Daoy (cell line): ENCODE data around the gene NID2. TPM values are rescaled to one million over a fixed set of nuclear protein-coding genes. Genes with fewer than 3 reads are reported as not detected.

Experiments used
- DNase-seq: peaks from one replicate; pipeline ENCODE4 v3.0.0-alpha.2; 2015; ENCODE audit warnings: low read depth
- total RNA-seq: library from RNA; depleted of rRNA; stranded (reverse); fragments of >200 nt; shearing (Covaris generic); gene quantifications from 2 replicates; pipeline ENCODE4 v1.2.3, GENCODE V29; 2014; rRNA removed

The NID2 gene, protein sequence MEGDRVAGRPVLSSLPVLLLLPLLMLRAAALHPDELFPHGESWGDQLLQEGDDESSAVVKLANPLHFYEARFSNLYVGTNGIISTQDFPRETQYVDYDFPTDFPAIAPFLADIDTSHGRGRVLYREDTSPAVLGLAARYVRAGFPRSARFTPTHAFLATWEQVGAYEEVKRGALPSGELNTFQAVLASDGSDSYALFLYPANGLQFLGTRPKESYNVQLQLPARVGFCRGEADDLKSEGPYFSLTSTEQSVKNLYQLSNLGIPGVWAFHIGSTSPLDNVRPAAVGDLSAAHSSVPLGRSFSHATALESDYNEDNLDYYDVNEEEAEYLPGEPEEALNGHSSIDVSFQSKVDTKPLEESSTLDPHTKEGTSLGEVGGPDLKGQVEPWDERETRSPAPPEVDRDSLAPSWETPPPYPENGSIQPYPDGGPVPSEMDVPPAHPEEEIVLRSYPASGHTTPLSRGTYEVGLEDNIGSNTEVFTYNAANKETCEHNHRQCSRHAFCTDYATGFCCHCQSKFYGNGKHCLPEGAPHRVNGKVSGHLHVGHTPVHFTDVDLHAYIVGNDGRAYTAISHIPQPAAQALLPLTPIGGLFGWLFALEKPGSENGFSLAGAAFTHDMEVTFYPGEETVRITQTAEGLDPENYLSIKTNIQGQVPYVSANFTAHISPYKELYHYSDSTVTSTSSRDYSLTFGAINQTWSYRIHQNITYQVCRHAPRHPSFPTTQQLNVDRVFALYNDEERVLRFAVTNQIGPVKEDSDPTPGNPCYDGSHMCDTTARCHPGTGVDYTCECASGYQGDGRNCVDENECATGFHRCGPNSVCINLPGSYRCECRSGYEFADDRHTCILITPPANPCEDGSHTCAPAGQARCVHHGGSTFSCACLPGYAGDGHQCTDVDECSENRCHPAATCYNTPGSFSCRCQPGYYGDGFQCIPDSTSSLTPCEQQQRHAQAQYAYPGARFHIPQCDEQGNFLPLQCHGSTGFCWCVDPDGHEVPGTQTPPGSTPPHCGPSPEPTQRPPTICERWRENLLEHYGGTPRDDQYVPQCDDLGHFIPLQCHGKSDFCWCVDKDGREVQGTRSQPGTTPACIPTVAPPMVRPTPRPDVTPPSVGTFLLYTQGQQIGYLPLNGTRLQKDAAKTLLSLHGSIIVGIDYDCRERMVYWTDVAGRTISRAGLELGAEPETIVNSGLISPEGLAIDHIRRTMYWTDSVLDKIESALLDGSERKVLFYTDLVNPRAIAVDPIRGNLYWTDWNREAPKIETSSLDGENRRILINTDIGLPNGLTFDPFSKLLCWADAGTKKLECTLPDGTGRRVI (N-terminal part only)
- 6.4 and 9.9 TPM in 2 replicates for total RNA-seq

DNA sequence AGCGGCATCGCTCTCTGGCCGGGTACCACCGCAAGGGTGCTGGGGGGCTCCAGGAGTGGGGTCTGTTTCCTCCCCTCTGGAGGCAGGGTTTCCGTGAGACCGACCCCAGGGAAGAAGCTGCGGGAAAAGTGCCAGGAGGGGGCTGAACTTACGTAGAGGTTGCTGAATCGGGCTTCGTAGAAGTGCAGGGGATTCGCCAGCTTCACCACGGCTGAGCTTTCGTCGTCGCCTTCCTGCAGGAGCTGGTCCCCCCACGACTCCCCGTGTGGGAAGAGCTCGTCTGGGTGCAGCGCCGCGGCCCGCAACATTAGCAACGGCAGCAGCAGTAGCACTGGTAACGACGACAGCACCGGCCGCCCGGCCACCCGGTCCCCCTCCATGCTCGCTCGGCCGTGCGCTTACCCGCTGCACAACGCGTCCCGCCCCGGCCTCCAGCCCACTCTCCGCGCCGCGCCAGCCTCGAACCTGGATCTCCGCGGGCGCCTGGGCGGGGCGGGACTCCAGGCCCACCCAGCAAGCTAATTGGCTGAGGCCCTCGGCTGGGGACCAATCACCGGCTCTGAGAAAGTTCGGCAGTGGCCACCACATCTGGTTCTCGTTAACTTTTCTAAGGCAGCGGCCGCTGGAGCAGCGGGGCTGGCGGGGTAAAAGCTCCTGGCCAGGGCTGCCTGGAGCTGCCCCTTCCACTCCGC is at the start of gene NID2:
NID2 (minus strand) TSS at position 445 of the 692 bp plus-strand sequence; CDS start at position 380, 65 bp downstream.
- peak; percentile 95 for DNase-seq

DNA sequence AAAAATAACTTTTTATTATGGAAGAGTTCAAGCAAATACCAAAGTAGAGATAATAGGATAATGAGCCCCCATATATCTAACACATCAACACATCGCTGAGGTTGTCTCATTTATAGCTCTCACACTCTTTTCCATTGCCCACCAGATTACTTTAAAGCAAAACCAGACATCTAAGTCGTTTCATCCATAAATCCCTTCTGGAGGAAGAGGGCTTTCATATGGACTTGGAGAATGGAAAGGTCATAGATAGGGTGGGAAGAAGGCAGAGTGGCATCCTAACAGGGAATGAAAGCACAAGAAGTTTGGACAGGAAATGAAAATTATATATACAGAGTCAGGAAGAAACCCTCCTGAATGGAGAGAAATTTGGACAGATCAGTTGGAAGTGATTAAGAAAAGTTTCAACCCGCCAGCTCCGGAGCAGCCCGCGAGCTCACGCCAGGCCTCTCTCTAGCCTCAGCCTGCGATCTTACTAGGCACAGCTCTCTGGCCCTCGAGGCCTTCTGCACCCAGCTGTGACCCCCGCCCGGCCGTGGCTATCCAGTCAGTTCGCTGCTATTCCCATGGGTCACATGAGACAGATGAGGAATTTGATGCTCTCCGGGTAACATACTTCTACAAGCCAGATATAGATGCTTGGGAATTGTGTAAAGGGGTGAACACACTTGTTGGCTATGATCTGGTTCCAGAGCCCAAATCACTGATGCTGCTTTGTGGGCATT is 48.4 kb upstream of the NID2 start:
- no peak for DNase-seq

DNA sequence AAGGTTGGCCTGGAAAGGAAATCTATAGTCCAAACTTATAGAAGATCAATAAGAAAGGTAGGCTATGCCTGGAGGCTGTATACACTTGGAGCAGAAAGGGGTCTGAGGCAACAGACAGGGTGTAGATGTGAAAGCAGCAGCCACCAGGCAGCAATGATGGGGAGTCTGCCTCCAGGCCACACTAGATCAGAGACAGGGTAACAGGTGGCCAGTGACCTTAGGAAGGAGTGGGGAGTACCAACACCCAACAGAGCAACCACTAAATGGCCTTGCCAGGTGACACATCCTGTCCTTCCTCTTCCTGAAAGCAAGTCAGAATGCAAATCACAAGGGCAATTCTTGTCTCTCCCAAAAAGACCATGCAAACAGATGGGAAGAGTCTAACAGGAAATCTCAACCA is 46.4 kb upstream of the NID2 start:
- no peak for DNase-seq

DNA sequence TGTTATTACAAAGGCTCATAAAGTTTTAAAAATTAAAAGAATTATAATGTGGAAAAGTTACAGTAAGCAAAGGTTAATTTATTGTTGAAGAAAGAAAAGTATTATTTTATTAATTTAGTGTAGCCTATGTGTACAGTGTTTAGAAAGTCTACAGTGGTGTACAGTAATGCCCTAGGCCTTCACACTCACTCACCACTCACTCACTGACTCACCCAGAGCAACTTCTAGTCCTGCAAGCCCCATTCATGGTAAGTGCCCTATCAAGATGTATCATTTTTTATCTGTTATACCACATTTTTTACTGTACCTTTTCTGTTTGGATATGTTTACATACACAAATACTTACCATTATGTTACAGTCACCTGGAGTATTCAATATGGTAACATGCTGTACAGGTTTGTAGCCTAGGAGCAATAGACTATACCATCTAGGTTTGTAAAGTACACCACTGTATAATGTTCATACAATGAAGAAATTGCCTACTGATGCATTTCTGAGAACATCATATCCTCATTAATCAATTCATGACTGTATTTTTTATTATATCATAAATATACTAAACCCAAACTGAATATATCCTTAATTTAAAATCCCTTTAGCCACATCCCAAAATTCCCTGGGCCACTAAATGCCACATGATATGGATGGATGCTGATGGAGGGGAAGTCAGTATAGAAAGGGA is 43.6 kb upstream of the NID2 start:
- peak; percentile 66 for DNase-seq

DNA sequence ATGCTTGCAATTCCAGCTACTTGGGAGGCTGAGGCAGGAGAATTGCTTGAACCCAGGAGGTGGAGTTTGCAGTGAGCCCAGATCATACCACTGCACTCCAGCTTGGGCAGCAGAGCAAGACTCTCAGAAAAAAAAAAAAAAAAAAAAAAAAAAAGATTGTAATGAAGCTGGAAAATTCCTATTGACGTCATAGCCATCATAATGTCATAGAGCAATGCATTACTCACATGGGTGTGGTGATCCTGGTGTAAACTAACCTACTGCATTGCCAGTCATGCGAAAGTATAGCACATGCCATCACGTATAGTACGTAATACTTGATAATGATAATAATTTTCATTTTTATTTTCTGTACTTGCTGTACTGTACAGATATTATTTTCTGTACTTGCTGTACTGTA is 42.7 kb upstream of the NID2 start:
- peak; percentile 39 for DNase-seq

DNA sequence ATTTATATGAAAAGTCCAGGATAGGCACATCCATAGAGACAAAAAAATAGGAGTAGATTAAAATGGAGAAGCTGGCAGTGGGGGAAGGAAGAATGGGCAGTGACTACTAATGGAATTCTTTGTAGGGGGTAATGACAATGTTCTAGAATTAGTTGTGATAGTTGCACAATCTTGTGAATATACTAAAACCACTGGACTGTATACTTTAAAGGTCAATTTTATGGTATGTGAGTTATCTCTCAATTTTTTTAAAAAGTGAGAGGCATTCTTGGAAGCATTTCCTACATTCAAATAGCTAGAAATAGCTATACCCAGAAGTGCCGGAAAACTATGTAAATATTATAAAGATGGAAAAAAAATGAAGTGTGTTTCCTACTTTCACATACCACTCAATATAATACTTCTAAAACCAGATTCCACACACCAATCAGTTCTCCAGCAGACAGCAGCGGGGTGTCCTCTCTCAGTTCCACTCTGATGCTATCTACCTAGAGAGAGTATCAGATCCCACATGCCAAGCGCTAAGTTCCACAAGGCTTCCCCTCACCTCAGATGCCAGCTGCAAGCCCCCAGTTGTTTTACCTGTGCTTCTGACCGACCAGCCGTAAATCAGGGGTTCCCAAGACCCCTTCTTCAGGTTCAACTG is 41.7 kb upstream of the NID2 start:
- no peak for DNase-seq

DNA sequence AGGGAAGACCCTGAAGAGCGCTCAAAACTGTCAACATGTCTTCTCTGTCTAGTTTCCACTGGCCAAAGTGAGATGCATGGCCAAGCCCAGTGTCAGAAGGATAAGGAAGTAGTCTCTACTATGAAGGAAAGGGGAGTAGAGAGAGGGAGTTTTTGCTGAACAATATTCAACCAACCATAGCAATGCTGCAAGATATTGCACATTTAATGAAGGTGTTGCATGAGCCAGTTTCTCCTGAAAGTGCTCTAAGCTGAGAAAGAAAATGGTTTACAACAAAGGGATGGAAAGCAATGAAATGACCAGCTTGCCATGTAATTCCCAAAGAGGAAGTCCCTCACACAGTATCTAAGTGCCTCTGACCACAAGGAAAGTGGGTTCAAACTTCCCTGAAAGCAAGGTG is 40.0 kb upstream of the NID2 start:
- DNase-seq, result no peak

DNA sequence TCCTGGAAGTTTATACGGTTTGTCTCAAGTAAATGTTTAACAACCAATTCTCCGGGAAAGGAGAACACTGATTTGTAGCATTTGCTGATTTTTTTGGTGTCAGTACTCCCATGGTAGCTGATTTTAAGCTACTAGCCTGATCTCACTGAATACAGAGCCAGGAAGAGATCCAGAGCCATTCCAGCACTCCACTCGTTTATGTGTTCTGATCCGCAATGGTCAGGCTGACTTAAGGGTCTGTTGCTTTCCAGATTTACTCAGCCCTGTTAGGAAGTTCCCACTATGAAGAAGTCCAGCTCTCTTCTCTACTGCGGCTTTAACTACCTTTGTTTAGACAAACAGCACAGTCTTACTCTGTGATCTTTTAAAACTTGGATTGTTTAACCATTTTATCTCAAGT is 38.0 kb upstream of the NID2 start:
- DNase-seq, result no peak

DNA sequence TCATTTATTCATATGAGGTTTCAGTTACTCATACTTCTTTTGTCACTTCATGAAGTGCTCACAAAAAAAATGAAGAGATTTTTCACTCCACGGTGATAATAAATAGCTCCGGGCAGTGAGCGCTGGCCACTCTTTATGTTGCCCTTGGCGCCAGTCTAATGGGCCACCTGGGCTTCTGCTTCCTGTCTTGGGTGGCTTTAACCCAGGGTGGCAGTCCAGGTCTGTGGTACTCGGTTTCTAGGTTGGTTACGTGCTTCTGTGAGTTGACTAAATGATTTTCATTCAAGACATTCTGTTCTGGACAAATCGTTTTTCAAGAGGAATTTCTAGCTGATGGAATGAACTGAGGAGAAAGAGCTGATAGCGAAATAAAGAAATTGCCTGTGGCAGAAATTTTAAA is 34.6 kb upstream of the NID2 start:
- no peak for DNase-seq

DNA sequence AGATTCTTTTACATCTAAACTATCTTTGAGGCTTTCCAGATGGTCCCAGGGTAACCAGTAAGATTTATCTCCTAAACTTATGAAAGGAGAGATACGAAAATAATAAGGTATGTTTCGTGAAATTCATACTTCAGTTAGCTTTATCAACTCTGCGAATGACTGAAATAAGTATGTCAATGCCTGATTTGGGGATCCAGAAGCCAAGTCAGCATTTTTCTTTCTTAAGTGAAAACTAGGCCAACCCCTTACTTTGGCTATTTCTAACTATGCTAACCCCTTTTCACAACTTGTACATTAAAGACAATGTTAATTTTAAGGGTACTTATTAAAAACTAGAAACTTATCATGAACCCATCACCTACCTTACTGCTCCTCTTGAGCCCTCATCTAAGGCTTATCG is 26.9 kb upstream of the NID2 start:
- no peak for DNase-seq

DNA sequence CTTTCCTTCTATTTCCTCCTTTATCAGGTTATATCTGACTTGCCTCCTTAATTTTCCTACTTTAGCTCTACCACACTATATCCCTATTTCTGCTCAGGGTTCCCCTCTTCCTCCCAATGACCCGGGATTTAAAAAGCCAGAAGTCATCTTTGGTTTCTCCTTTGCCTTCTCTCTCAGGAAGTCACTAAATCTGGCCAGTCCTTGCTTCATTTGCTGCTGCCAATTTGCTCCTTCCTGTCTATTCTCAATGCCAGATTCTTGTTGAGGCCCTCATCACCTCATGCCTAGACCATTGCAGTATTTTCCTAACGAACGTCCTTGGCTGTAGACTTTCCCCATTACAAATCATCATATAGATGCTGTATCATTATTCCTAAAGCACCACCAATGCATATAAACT is 26.5 kb upstream of the NID2 start:
- DNase-seq, result no peak

DNA sequence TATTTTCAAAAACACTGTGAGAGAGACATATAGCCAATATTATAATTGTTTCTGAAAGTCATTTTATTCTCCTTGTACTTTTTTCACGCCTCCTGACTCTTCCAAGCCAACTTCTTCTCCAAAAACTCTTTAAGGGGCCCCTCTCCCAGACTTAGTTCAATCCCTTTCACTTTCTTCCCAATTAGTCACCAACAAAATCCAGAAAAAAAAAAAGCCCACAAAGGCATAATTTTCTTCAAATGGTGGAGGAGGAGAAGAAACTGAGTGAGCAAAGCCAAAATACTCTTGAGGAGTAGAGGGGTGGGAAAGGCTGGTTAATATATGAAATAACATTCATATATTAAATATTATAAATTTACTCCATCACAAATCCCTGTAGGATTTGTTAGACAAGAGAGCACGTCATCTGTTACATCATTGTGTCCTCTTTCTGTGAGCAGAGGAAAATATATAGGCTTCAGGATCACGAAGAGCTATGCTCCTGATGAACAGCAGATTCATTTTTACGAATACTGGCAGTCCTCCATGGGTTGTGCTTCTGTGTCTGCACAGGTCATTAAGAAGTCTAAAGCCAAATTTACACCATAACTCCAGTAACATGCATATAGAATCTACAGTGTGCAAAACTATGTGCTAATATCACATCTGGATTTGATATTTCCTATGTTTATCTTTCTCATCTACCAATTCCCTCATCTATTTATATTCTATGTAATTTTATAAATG is 25.9 kb upstream of the NID2 start:
- DNase-seq, result no peak

DNA sequence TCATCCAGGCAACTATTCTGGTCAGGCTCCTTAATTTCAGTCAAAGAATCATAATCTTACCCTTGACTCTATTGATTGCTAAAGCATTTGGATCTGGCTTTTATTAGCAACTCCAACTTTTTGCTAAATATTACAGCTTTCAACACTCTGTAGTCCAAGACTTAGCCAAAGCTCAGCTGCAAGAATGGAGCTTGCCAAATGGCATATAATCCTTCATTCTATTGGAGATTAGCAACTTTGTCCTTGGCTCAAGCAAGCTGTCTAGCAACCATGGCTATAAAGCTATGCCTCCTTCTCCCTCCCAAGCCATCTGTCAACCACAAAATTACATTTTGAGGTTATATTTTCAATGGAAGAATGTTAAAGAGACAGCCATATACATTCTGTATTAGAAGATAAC is 23.1 kb upstream of the NID2 start:
- DNase-seq, result no peak

DNA sequence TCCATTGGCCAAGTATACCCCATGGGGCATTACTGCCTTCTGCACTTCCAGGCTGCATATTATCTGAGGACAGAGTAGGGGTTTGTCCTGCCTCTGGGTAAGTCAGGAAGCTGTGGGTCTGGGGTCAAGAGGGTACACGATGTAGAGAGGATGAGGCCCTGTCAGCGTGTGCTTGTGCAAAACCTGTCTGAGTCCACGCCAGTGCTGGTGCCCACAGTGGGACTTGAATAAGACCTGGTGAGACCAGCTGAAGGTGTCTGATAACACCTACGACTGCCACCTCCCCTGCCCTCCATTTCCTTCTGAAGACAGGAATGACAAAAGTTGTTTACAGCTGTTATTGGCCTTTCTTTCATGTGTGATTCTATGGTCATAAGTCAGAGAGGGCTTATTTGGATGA is 22.1 kb upstream of the NID2 start:
- no peak for DNase-seq

DNA sequence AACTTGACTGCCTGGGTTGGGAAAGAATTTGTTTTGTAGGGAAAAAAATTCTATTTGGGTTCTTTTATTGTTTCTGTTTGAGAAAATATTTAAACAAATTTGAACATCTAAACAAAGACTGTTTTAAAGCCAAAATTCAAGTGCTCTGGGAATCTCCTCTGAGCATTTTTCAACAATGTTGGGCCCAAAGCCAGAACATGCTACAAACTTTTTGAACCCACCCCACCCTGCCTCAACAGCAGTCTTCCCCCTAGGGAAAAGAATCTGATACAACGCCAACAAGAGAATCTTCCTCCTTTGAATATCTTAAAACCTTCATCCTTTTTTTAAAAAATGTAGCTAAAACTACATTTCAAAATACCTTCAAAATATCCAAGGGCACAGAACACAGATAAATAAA is 20.4 kb upstream of the NID2 start:
- no peak for DNase-seq

DNA sequence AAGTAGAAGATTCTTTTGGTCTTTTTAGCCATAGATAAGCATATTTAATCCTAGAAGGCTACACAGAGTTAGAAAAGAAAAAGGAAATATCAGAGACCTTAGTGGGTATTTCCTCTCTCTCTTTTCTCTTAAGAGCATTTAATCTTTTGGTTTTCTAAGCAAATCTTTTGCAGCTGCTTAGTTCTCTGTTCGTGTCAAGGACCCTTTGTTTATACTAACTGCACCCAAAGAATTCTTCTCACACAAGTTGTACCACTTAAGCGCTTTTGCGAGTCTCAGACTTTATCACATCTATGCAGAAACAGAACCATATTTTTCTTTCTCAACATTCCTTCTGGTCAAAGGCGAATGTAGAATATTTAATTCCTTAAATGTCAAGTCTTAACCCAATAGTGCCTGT is 17.9 kb upstream of the NID2 start:
- DNase-seq, result no peak

DNA sequence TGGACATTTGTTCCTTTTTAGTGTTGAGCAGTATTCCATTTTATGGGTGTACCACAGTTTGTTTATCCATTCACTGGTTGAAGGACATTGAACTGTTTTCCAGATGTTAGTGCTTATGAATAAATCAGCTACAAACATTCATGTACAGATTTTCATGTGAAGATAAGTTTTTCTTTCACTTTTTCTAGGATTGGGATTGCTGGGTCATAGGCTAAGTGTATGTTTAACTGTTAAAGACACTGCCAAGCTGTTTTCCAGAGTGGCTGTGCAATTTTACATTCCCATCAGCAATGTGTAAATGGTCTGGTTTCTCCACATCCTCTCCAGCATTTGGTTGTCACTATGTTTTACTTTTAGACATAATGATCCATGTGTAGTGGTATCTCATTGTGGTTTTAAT is 14.0 kb upstream of the NID2 start:
- no peak for DNase-seq

DNA sequence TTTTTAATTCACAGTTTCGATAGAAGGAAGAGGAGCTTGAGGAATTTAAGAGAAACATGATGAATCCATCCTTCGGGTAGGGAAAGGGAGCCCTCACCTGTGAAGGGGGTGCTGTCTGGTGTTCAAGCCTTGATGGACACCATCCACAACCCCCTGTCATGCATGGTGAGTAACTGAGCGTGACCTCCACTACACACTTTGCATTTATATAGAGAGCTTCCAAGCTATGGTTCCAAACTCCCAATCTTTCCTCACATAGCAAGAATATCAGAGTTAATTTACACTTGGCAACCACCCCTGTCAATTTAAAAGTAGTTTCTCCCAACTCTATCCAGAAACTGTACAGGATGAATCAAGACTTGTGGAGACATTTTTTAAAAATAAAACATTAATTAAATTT is 13.1 kb upstream of the NID2 start:
- DNase-seq, result no peak
